ACC112 (cell line): Measurements from ENCODE around the gene MAGI1.
"Not testable (repeated sequence)": the region's sequence is repeated elsewhere in the genome, so short reads cannot be mapped to it uniquely, and the experiment has no call there.

ENCODE experiments used
- H2AFZ ChIP-seq: fragments of 200-600 bp; sonication (generic); one replicate; pipeline ENCODE4 v1.6.0; 2017; ENCODE audit warnings: antibody characterized with exemption, low read length; ENCODE audit not compliant: unreplicated experiment
- H3K27ac ChIP-seq: fragments of 200-600 bp; sonication (generic); 2 replicates; pipeline ENCODE4 v1.5.1; 2014; ENCODE audit warnings: low read depth, mild to moderate bottlenecking, antibody characterized with exemption, low read length, moderate library complexity
- H3K27me3 ChIP-seq: fragments of 200-600 bp; sonication (generic); 2 replicates; pipeline ENCODE4 v1.6.1; 2014; ENCODE audit warnings: mild to moderate bottlenecking, antibody characterized with exemption, low read length, moderate library complexity, mixed read lengths; ENCODE audit not compliant: insufficient read depth
- H3K36me3 ChIP-seq: fragments of 200-600 bp; sonication (generic); 2 replicates; pipeline ENCODE4 v1.6.1; 2016; ENCODE audit warnings: mild to moderate bottlenecking, antibody characterized with exemption, low read length, moderate library complexity, mixed read lengths; ENCODE audit not compliant: insufficient read depth
- H3K4me1 ChIP-seq: fragments of 200-600 bp; sonication (generic); one replicate; pipeline ENCODE4 v1.6.1; 2016; ENCODE audit warnings: low read length, mixed read lengths; ENCODE audit not compliant: insufficient read depth, unreplicated experiment, control insufficient read depth
- H3K4me3 ChIP-seq: fragments of 200-600 bp; sonication (generic); 2 replicates; pipeline ENCODE4 v1.5.1; 2014; ENCODE audit warnings: mild to moderate bottlenecking, low read depth, low read length
- H3K79me2 ChIP-seq: fragments of 200-600 bp; sonication (generic); one replicate; pipeline ENCODE4 v1.6.0; 2016; ENCODE audit warnings: low read length; ENCODE audit not compliant: control insufficient read depth, unreplicated experiment, insufficient read depth

The MAGI1 gene

DNA sequence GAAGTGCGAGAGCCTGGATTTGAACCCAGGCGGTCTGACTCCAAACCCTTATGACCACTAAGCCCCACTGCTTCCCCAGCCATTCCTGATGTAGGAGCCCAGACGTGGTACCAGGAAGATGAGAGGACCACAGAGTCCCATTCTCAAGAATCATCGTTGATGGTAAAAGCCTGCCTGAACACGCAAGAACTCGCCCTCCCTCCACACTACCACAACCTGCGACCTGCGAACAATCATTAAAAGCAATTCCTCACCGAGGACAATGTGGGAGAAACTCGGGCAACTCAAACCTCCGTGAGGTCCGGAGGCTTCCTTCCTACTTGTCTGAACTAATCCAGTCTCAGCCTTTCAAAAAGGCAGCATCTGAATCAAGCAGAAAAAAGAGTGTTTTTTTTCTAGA, 10.3 kb downstream of the MAGI1 start:
- no peak overlapping the region for H3K27ac ChIP-seq
- H2AFZ ChIP-seq, result no peak overlapping the region
- H3K4me1 ChIP-seq, result no peaks in the 10 kb centered on the region
- H3K79me2 ChIP-seq, result peaks cover 42% of the 10 kb centered on the region
- no peaks in the 10 kb centered on the region for H3K36me3 ChIP-seq
- no peaks in the 10 kb centered on the region for H3K27me3 ChIP-seq
- H3K4me3 ChIP-seq, result no peak overlapping the region

DNA sequence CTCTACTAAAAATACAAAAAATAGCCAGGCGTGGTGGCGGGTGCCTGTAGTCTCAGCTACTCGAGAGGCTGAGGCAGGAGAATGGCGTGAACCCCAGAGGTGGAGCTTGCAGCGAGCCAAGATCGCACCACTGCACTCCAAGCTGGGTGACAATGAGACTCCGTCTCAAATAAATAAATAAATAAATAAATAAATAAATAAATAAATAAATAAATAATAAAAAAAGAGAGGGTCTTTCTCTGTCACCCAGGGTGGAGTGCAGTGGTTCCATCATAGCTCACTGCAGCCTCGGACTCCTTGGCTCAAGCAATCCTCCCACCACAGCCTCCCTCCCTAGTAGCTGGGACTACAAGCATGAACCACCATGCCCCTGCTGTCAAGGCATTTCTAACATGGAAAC, 11.6 kb downstream of the MAGI1 start:
- H3K4me1 ChIP-seq, H3K27me3 ChIP-seq, H3K36me3 ChIP-seq, H3K27ac ChIP-seq, H3K4me3 ChIP-seq, H2AFZ ChIP-seq: not testable (repeated sequence)
- peaks cover 45% of the 10 kb centered on the region for H3K79me2 ChIP-seq

DNA sequence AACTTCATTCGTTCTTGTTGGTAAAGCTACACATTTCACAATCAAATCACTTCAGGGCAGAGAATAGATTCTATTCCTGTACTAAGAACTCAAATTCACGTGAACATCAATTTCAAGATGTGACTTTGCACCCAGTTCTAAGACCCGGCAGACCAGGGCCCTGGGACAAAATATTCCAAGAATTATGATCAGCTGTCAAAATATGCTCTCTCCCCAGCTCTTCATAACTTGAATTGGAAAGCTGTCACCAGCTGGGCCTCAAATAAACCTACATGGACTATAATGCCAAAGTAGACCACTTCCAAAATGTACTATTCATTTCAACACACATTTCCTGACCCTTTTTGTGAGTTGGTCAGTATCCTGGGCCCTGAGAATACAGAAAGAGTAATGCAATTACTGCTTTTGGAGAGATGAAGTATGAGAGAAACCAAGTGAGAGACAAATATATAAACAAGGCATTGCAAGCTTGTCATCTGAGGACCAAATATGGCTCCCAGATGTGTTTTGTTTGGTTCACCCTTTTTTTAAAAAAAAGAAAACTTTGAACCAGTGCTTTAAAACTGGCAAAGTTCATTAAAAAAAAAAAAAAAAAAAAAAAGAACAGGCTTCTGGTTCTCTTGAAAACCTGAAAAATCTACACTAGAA, 14.9 kb downstream of the MAGI1 start:
- Histone ChIP-seq H3K27me3 (no peaks in the 10 kb centered on the region), H3K27ac (no peak overlapping the region)

DNA sequence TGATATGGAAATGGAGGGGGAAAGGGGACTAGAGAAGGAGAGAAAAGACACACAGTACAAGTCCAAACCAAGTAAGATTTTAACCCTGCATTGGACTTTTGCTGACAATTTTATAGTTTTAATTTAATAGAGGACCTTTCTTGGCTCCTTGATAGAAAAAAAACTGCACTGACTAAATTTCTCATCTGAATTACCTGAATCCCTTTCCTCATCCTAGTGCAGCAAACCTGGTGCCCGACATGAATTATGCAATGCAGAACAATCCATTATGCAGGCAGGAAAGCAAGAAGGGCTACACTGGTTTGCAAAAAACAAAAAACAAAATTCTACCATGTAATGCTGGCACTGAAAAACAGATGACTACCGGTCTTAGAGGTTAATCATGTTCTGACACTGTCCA, 15.5 kb downstream of the MAGI1 start:
- H3K27ac ChIP-seq, result no peak overlapping the region
- H3K4me3 ChIP-seq, result no peak overlapping the region
- no peak overlapping the region for H2AFZ ChIP-seq
- no peaks in the 10 kb centered on the region for H3K27me3 ChIP-seq
- H3K36me3 ChIP-seq, result no peaks in the 10 kb centered on the region
- H3K4me1 ChIP-seq, result peaks cover 11% of the 10 kb centered on the region
- peaks cover 36% of the 10 kb centered on the region for H3K79me2 ChIP-seq

More for the DNA sequence above, 14.9 kb downstream of the MAGI1 start:
- Histone ChIP-seq H3K4me3 (no peak overlapping the region), H2AFZ (no peak overlapping the region), H3K79me2 (peaks cover 42% of the 10 kb centered on the region), H3K4me1 (peaks cover 11% of the 10 kb centered on the region), H3K36me3 (no peaks in the 10 kb centered on the region)

DNA sequence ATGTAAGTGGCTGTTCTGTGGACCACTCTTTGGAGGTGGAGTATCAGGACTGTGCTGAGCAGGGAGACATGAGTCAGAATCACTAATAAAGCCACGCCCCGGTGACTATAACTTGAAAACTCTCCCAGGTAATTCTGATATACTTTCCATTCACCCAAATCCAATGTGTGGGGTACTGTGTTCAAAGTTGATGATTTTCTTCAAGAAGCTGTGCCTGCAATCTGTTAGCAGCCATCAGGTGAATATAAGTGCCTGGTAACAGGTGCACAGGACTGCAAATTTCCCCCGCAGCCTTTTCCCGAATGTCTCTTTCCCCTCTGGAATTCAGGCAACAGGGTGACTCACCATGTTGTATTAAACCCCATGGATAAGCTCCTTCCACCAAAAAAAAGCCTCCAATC, 17.0 kb downstream of the MAGI1 start:
- Histone ChIP-seq H3K79me2 (peaks cover 30% of the 10 kb centered on the region), H3K27me3 (no peaks in the 10 kb centered on the region), H3K4me1 (peaks cover 11% of the 10 kb centered on the region), H2AFZ (no peak overlapping the region), H3K36me3 (no peaks in the 10 kb centered on the region), H3K4me3 (peak overlapping the region; percentile 46; the same call in 1 of the 2 replicates), H3K27ac (no peak overlapping the region)

DNA sequence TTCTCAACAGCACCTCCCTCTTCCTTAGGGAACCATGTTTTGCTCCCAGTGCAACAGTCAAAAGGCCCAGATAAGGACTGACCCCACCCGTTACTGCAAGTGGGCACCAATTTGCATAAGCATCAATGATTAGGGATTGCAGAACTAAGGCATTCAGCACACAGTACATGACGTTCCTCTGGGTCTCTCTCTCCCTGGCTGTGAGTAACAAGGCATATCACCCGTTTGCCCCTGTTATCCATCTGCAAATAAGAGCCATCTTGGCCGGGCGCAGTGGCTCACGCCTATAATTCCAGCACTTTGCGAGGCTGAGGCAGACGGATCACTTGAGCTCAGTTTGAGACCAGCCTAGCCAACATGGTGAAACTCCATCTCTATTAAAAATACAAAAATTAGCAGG, 18.8 kb downstream of the MAGI1 start:
- H3K79me2 ChIP-seq, result peaks cover 20% of the 10 kb centered on the region
- no peak overlapping the region for H3K27ac ChIP-seq
- no peak overlapping the region for H3K4me3 ChIP-seq
- H3K36me3 ChIP-seq, result no peaks in the 10 kb centered on the region
- peaks cover 11% of the 10 kb centered on the region for H3K4me1 ChIP-seq
- no peaks in the 10 kb centered on the region for H3K27me3 ChIP-seq
- no peak overlapping the region for H2AFZ ChIP-seq

DNA sequence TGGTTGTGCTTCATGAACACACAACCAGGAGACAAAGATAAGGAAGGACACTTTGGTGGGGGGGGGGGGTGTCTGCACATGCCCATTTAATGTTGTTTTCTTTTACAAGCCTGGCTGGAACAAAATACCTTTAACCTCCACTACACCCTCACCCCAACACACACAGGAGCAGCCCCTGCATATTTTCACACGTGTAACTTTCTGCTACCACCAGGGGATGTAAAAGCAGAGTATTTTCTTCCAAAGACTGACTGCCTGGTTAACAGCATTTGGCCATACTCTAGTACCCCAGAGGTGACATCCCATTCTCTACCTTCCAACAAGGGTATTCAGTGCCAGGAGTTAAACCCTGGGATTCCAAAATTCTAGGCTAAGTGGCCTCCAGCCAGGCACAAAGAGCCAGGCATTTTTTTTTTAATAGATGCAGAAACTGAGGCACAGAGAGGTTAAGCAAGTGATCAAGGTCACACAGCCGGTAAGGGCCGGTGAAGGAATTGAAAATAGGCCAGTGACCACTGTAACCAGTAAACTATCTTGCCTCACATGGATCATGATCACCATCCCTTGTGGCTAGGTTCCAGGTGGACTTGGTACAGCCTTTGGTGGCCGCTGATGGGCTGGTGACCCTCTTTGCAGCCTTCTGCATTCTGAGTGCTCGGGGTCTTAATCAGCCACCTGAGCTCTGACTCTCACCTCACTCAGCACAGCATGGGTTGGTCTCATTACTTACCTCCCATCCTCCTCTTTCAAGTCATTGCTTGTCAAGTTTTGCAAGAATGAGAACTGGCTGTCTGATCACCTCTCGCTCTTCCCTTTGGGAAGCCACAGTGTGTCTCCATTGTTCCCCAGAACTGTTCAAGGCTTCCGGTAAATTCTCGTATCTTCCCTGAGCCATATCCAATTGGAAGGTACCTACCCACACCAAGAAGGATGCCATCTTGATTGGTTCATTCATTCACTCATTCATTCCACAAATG, 20.4 kb downstream of the MAGI1 start:
- no peak overlapping the region for H2AFZ ChIP-seq
- peaks cover 11% of the 10 kb centered on the region for H3K4me1 ChIP-seq
- no peak overlapping the region for H3K27ac ChIP-seq
- H3K4me3 ChIP-seq, result no peak overlapping the region
- H3K79me2 ChIP-seq, result peaks cover 17% of the 10 kb centered on the region
- no peaks in the 10 kb centered on the region for H3K27me3 ChIP-seq
- H3K36me3 ChIP-seq, result no peaks in the 10 kb centered on the region

DNA sequence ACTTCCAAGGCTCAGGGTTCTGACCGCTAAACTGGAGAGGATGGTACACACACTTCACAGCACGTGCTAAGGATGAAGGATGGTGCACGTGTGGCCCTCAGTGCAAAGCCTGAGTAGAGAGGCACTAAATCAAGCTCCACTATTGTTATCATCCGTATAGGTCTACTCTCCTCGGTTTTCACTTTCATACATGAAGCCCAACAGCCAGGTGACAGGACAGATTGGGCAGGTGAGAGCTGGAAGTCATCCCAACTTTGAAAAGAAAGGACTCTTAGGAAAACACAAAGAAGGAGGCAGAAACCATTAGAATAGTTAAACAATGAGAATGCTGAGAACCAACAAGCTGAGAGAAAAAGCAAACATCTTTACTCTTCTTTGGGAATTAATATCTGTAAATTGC, 21.1 kb downstream of the MAGI1 start:
- Histone ChIP-seq H3K36me3 (no peaks in the 10 kb centered on the region), H3K79me2 (peaks cover 10% of the 10 kb centered on the region), H3K4me3 (no peak overlapping the region), H3K27me3 (no peaks in the 10 kb centered on the region), H2AFZ (no peak overlapping the region), H3K27ac (no peak overlapping the region), H3K4me1 (peaks cover 11% of the 10 kb centered on the region)

DNA sequence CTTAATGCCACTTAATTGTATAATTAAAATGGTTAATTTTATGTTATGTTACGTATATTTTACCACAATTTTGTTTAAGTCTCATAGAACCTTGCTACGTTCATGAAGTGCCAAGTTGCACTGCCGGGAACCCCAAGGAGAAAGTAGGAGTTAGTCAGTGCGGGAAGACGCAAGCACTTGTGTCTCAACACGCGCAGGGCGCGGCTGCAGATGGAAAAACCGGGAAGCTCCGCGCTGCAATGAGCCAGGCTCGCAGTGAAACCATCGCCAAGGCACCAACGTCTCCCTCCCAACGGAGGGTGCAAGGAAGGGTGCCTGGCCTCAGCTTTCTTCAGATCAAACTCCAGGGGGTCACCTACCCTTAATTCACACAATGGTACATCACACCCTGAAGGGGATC, 21.6 kb downstream of the MAGI1 start:
- H3K4me1 ChIP-seq, result peaks cover 10% of the 10 kb centered on the region
- H3K36me3 ChIP-seq, result no peaks in the 10 kb centered on the region
- no peak overlapping the region for H3K4me3 ChIP-seq
- peaks cover 10% of the 10 kb centered on the region for H3K79me2 ChIP-seq
- H3K27ac ChIP-seq, result no peak overlapping the region
- no peaks in the 10 kb centered on the region for H3K27me3 ChIP-seq
- no peak overlapping the region for H2AFZ ChIP-seq

DNA sequence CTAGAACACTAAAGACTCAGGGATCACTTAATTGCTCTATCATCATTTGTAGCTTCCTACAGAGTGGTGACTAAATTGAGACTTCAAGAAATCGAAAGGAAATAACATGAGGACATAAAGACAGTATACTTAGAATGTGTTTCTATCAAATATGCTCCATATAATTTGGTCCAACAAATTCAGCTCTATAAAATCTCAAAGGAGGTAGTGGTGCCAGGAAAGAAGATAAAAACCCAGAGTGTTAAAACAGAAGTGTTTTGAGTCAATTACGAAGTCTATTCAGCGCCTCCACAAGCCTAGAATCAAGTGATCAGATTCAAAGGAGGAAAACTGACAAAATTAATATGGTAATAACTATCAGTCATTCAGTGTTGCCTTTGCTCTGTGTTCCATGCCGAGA, 22.9 kb downstream of the MAGI1 start:
- Histone ChIP-seq H2AFZ (no peak overlapping the region), H3K27me3 (no peaks in the 10 kb centered on the region), H3K4me3 (no peak overlapping the region), H3K4me1 (no peaks in the 10 kb centered on the region), H3K27ac (no peak overlapping the region), H3K36me3 (no peaks in the 10 kb centered on the region), H3K79me2 (peaks cover 7% of the 10 kb centered on the region)

DNA sequence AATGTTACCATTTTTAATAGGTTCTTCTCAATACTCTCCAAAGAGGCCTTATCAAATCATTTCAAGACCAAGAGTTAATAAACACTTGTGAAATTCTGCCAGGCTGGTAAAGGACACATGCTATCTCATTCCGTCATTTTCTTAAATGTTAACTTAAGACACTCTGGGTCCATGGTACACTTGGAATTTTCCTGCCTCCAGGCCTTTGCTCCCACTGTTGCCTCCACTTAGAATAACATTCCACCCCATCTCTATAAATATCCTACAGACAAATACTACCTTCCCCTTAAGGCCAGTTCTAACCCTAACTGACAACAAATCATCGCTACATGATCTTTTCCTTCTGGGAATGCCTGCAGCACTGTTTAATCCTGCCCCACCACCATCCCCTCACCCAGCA, 24.1 kb downstream of the MAGI1 start:
- H3K27ac ChIP-seq, result no peak overlapping the region
- peaks cover 5% of the 10 kb centered on the region for H3K4me1 ChIP-seq
- H3K36me3 ChIP-seq, result no peaks in the 10 kb centered on the region
- no peak overlapping the region for H3K4me3 ChIP-seq
- no peaks in the 10 kb centered on the region for H3K27me3 ChIP-seq
- peaks cover 9% of the 10 kb centered on the region for H3K79me2 ChIP-seq
- H2AFZ ChIP-seq, result no peak overlapping the region
